IMR-90 (cell line): ENCODE measurements around the gene ADAMTS10. TPM values are rescaled to one million over a fixed set of nuclear protein-coding genes. Genes with fewer than 3 reads are reported as not detected.

Experiments used
- ATAC-seq: fragments of 200-7000 bp; cut with Tn5 transposase; 2 replicates; pipeline ENCODE4 v1.9.1; 2020; ENCODE audit warnings: low read depth, mild to moderate bottlenecking, moderate library complexity
- BruUV-seq: library from RNA; stranded (reverse); fragments of 400-500 nt; replicated peaks from 2 replicates; lab custom pipeline; 2021; lab: Mats Ljungman, UMichigan
- CTCF ChIA-PET: fragments of 300-600 bp; formaldehyde crosslinking; extraction: SDS; loops from one replicate; lab custom pipeline; 2021; ENCODE audit warnings: antibody characterized with exemption; lab: Yijun Ruan, JAX
- POLR2A ChIA-PET: fragments of 300-600 bp; sonication (Branson Sonifier 250); formaldehyde crosslinking; loops from one replicate; lab custom pipeline; 2022; ENCODE audit warnings: antibody characterized with exemption; ENCODE audit not compliant: unreplicated experiment; lab: Charles Lee
- DNase-seq: peaks from one replicate; pipeline ENCODE4 v3.0.0; 2013
- H2AFZ ChIP-seq: replicated peaks from 2 replicates; pipeline ENCODE3; 2013; ENCODE audit warnings: low read length, mild to moderate bottlenecking; ENCODE audit not compliant: poor library complexity
- H2AK5ac ChIP-seq: 2 replicates; pipeline ENCODE4 v1.6.1; 2013; ENCODE audit warnings: low read depth, low read length, inconsistent platforms
- H2AK9ac ChIP-seq: replicated peaks from 2 replicates; pipeline ENCODE3; 2013; ENCODE audit warnings: mild to moderate bottlenecking, low read depth, low read length, moderate library complexity; ENCODE audit not compliant: poor library complexity
- H2BK120ac ChIP-seq: 2 replicates; pipeline ENCODE4 v1.6.1; 2013; ENCODE audit warnings: low read depth, low read length, inconsistent platforms
- H2BK15ac ChIP-seq: 3 replicates; pipeline ENCODE4 v1.6.1; 2013; ENCODE audit warnings: low read depth, low read length, inconsistent platforms
- H2BK20ac ChIP-seq: 2 replicates; pipeline ENCODE4 v1.6.1; 2013; ENCODE audit warnings: low read depth, mild to moderate bottlenecking, inconsistent platforms, low read length, moderate library complexity
- H2BK5ac ChIP-seq: 2 replicates; pipeline ENCODE4 v1.6.1; 2013; ENCODE audit warnings: mild to moderate bottlenecking, low read depth, low read length, inconsistent platforms; ENCODE audit not compliant: poor library complexity, severe bottlenecking
- H3K14ac ChIP-seq: replicated peaks from 2 replicates; pipeline ENCODE4 v1.6.1; 2013; ENCODE audit warnings: low read depth, low read length, inconsistent platforms
- H3K18ac ChIP-seq: 2 replicates; pipeline ENCODE4 v1.6.1; 2013; ENCODE audit warnings: low read depth, low read length, control low read depth
- H3K23ac ChIP-seq: 2 replicates; pipeline ENCODE4 v1.6.1; 2013; ENCODE audit warnings: low read depth, low read length, inconsistent platforms
- H3K27ac ChIP-seq: 2 replicates; pipeline ENCODE4 v1.5.1; 2013; ENCODE audit warnings: mild to moderate bottlenecking, control low read depth, low read length; ENCODE audit not compliant: insufficient read depth
- H3K27me3 ChIP-seq: 2 replicates; pipeline ENCODE4 v1.6.1; 2013; ENCODE audit warnings: low read length; ENCODE audit not compliant: control insufficient read depth, insufficient read depth
- H3K36me3 ChIP-seq: 2 replicates; pipeline ENCODE4 v1.6.1; 2013; ENCODE audit warnings: low read length, mixed read lengths; ENCODE audit not compliant: control insufficient read depth, insufficient read depth
- H3K4ac ChIP-seq: 2 replicates; pipeline ENCODE4 v1.6.1; 2013; ENCODE audit warnings: low read depth, low read length, inconsistent platforms
- H3K4me1 ChIP-seq: 2 replicates; pipeline ENCODE4 v1.6.1; 2013; ENCODE audit warnings: low read length, mixed read lengths; ENCODE audit not compliant: control insufficient read depth, insufficient read depth
- H3K4me2 ChIP-seq: 2 replicates; pipeline ENCODE4 v1.6.1; 2013; ENCODE audit warnings: low read depth, mild to moderate bottlenecking, control low read depth, low read length, moderate library complexity
- H3K4me3 ChIP-seq: 2 replicates; pipeline ENCODE4 v1.5.1; 2013; ENCODE audit warnings: low read depth, mild to moderate bottlenecking, control low read depth, low read length, moderate library complexity; ENCODE audit not compliant: insufficient read depth
- H3K56ac ChIP-seq: 2 replicates; pipeline ENCODE4 v1.6.1; 2013; ENCODE audit warnings: low read length, inconsistent platforms; ENCODE audit not compliant: insufficient read depth; ENCODE audit errors: extremely low read depth
- H3K79me1 ChIP-seq, 2 experiments: 2 replicates each; pipeline ENCODE4 v1.6.1; 2013; ENCODE audit warnings: low read length in 2 of 2, inconsistent platforms in 1 of 2, low read depth in 1 of 2
- H3K9ac ChIP-seq: 2 replicates; pipeline ENCODE4 v1.6.1; 2013; ENCODE audit warnings: low read depth, low read length, control low read depth
- H3K9me1 ChIP-seq: 2 replicates; pipeline ENCODE4 v1.6.1; 2013; ENCODE audit warnings: low read length, inconsistent platforms; ENCODE audit not compliant: insufficient read depth
- H3K9me3 ChIP-seq: 2 replicates; pipeline ENCODE4 v1.6.1; 2013; ENCODE audit warnings: low read length; ENCODE audit not compliant: control insufficient read depth, insufficient read depth
- H4K20me1 ChIP-seq: 2 replicates; pipeline ENCODE4 v1.6.1; 2013; ENCODE audit warnings: low read length, inconsistent platforms; ENCODE audit not compliant: insufficient read depth
- H4K5ac ChIP-seq: 2 replicates; pipeline ENCODE4 v1.6.1; 2013; ENCODE audit warnings: mild to moderate bottlenecking, low read depth, low read length, control low read depth
- H4K8ac ChIP-seq, 2 experiments: 2 replicates each; pipeline ENCODE4 v1.6.1; 2013; ENCODE audit warnings: low read depth in 2 of 2, low read length in 2 of 2, control low read depth in 1 of 2, inconsistent platforms in 1 of 2
- H4K91ac ChIP-seq: 2 replicates; pipeline ENCODE4 v1.6.1; 2013; ENCODE audit warnings: low read depth, low read length, inconsistent platforms; ENCODE audit not compliant: insufficient read depth
- CHD1 ChIP-seq: IDR thresholded peaks from 2 replicates; pipeline ENCODE4 v1.6.1; 2012; ENCODE audit warnings: low read depth, low read length, improper control_type of control experiment
- CTCF ChIP-seq: conservative IDR thresholded peaks from 2 replicates; pipeline ENCODE4 v1.5.1; 2012; ENCODE audit warnings: mild to moderate bottlenecking, low read depth, low read length, improper control_type of control experiment
- FOS ChIP-seq: fragments of 150-350 bp; IDR thresholded peaks from 2 replicates; pipeline ENCODE4 v1.6.1; 2016; ENCODE audit warnings: low read depth, low read length
- RCOR1 ChIP-seq: IDR thresholded peaks from 2 replicates; pipeline ENCODE4 v1.6.1; 2012; ENCODE audit warnings: mild to moderate bottlenecking, low read length, improper control_type of control experiment; ENCODE audit not compliant: insufficient replicate concordance
- WGBS, 2 experiments: methylation state at CpG; one replicate each; pipeline versions ENCODE4 v1.1.5 to v1.1.7; 2013; ENCODE audit warnings: missing lambda C conversion rate in 2 of 2; ENCODE audit not compliant: insufficient read length in 1 of 2; ENCODE audit errors: extremely low coverage in 2 of 2; 5-methylcytosine and 5-hydroxymethylcytosine counted together
- dilution Hi-C: fragments of 300-500 bp; cut with HindIII; formaldehyde crosslinking; loops from one replicate; pipeline ENCODE4 v1.14.3; 2018; ENCODE audit warnings: low sequenced_read_pairs; ENCODE audit not compliant: unreplicated experiment
- in situ Hi-C: fragments of 300-500 bp; cut with MboI; formaldehyde crosslinking; loops from 3 replicates; pipeline ENCODE4 v1.14.3; 2019; ENCODE audit warnings: low sequenced_read_pairs, inconsistent platforms, mixed read lengths
- intact Hi-C: fragments of 100-400 bp; cut with micrococcal nuclease; formaldehyde crosslinking; loops from 2 replicates; pipeline ENCODE4 v1.10.0; 2022
- polyA plus RNA-seq, 3 experiments: library from polyadenylated mRNA; depleted of rRNA; stranded (reverse); fragments of >200 nt; gene quantifications; 2 replicates each; pipeline ENCODE4 v1.2.3, GENCODE V29; 2012; ENCODE audit warnings: low replicate concordance in 1 of 3
- total RNA-seq: library from RNA; depleted of rRNA; stranded (reverse); fragments of >200 nt; gene quantifications from 2 replicates; pipeline ENCODE4 v1.2.3, GENCODE V29; 2012

Gene ADAMTS10
- total and polyA plus RNA-seq, 2 of the 4 experiments (the other 2 are of a cell fraction), result 3.4 to 11.5 TPM

- no peak overlapping the region for H2AK9ac ChIP-seq
- no peak overlapping the region for H3K18ac ChIP-seq
- H3K23ac ChIP-seq, result no peak overlapping the region
- intact Hi-C loops, result loop anchor here (2.0 kb wide), 1 partner anchor 63 kb away; no protein-coding TSS in a partner anchor
- H3K27me3 ChIP-seq, result peaks cover 10% of the 10 kb centered on the region
- H3K4ac ChIP-seq, result no peak overlapping the region
- dilution Hi-C loops, result no loop called here
- H3K36me3 ChIP-seq, result no peaks in the 10 kb centered on the region
- H3K9ac ChIP-seq, result no peak overlapping the region
- H3K4me1 ChIP-seq, result no peaks in the 10 kb centered on the region
- H3K9me3 ChIP-seq, result 0 out of 2 replicates have a peak, but pooled peaks cover 2% of the 10 kb centered on the region
- no TSS peak for BruUV-seq
- H4K20me1 ChIP-seq, result no peaks in the 10 kb centered on the region
- TF ChIP-seq RCOR1 (no peak), CTCF (no peak), FOS (no peak), CHD1 (no peak)
- H2AK5ac ChIP-seq, result no peak overlapping the region
- ChIA-PET CTCF (no interaction called here), POLR2A (no interaction called here)
- no peak overlapping the region for H4K8ac ChIP-seq
- no peak for DNase-seq
- ATAC-seq, result no peak
- H2BK5ac ChIP-seq, result no peak overlapping the region
- no peak overlapping the region for H3K14ac ChIP-seq
- no peak overlapping the region for H4K91ac ChIP-seq
- H2BK120ac ChIP-seq, result no peak overlapping the region
- H2BK20ac ChIP-seq, result no peak overlapping the region
- in situ Hi-C loops, result no loop called here
- no peak overlapping the region for H3K4me3 ChIP-seq
- H3K9me1 ChIP-seq, result no peaks in the 10 kb centered on the region
- 60% methylated on average over 1 of the region's 7 CpGs; no CpG with 5 or more reads in 1 of the 2 experiments for WGBS, 2 experiments
- no peak overlapping the region for H2AFZ ChIP-seq
- H3K27ac ChIP-seq, result no peak overlapping the region
- H2BK15ac ChIP-seq, result no peak overlapping the region
- no peak overlapping the region for H4K5ac ChIP-seq
- no peaks in the 10 kb centered on the region for H3K79me1 ChIP-seq
- H3K4me2 ChIP-seq, result no peak overlapping the region
- H3K56ac ChIP-seq, result no peak overlapping the region
Observed at GRCh38 chr19:8643860-8644653, 33.5 kb upstream of the ADAMTS10 start.
